Mucosa of stomach (tissue), 1 donor: ENCODE results near the gene MVB12A.

ENCODE experiments used
- H3K27me3 ChIP-seq: one replicate; pipeline ENCODE4 v1.7.0; 2013; ENCODE audit warnings: mild to moderate bottlenecking, low read length; ENCODE audit not compliant: control insufficient read depth, insufficient read depth
- H3K36me3 ChIP-seq: one replicate; pipeline ENCODE4 v1.7.0; 2013; ENCODE audit warnings: low read length; ENCODE audit not compliant: control insufficient read depth, insufficient read depth
- H3K4me1 ChIP-seq: one replicate; pipeline ENCODE4 v1.7.0; 2013; ENCODE audit warnings: mild to moderate bottlenecking, low read length; ENCODE audit not compliant: control insufficient read depth, insufficient read depth
- H3K4me3 ChIP-seq: one replicate; pipeline ENCODE4 v1.7.0; 2013; ENCODE audit warnings: low read length
- H3K9ac ChIP-seq: one replicate; pipeline ENCODE4 v1.7.0; 2013; ENCODE audit warnings: mild to moderate bottlenecking, low read length, moderate library complexity
- H3K9me3 ChIP-seq: one replicate; pipeline ENCODE4 v1.7.0; 2013; ENCODE audit warnings: mild to moderate bottlenecking, low read length, moderate library complexity; ENCODE audit not compliant: control insufficient read depth
- donor health status: Pancreatic carcinoma.

Gene MVB12A

DNA sequence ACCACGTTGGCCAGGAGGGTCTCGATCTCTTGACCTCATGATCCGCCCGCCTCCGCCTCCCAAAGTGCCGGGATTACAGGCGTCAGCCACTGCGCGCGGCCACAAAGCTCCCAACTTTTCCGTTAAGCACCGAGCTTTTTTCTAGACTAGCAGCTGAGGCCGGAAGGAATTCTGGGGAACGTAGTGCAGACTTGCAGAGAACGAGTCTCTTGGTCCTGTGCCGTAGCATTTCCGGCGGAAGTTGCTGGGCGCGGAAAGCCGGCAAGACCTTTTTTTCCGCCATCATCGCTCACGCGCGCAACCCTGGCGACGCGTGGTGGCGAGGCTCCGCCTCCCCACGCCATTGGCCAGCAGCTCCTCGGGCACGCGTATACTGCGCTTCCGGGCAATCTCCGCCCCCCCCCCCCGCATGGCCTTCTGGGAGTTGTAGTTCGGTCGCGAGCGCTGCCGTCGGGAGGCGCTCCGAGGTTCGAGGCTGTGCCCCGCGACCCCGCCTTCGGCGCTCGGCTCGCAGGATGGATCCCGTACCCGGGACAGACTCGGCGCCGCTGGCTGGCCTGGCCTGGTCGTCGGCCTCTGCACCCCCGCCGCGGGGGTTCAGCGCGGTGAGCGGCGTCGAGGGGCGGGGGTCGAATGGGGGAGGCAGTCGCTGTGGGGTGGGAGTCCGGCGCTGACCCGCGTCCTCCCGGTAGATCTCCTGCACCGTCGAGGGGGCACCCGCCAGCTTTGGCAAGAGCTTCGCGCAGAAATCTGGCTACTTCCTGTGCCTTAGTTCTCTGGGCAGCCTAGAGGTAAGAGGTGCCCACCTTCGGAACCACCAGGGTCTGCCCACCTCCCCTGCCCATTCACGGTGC, at the start of gene MVB12A:
MVB12A (plus strand) TSS at position 427 of the 854 bp plus-strand sequence; CDS start at position 516, 89 bp downstream.
- Histone ChIP-seq H3K36me3 (no peaks in the 10 kb centered on the region), H3K27me3 (no peaks in the 10 kb centered on the region), H3K4me3 (peak within 1 kb of the TSS; percentile 90), H3K4me1 (peaks cover 11% of the 10 kb centered on the region), H3K9me3 (no peaks in the 10 kb centered on the region), H3K9ac (peak within 1 kb of the TSS; percentile 84)

DNA sequence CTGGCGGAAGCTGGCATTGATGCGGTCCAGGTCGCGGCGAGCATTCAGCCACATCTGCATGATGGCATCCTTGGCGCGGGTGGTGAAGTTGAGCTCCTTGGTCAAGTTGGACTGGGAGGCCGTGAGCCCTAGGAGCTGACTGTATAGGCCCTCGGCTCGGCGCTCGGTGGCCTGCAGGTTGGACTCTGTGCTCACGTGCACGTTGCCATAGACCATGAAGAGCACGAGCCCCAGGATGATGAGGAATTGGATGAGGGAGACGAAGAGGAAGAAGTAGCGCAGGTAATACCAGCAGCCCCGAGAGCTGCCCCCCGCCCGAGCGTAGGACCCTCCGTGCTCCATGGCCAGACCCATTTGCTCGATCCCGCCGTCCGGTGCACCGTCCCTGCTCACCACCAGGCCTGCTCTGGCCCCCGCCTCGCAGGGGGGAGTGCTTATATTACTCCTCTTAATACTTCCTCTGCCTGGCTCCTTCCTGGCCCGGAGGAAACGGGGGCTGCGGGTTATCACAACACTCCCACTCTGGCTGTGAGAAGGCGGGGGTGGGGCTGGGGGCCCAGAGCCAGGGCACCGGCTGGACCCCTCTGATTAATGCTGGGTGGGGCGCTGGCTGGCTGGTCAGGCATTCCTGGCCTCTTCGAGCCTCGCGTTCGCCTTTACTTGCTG, 42.8 kb upstream of the MVB12A start, which contains the start of gene PLVAP:
PLVAP (minus strand) TSS at position 408 of the 666 bp plus-strand sequence; CDS start at position 354, 54 bp downstream.
- peaks cover 12% of the 10 kb centered on the region for H3K27me3 ChIP-seq
- no peaks in the 10 kb centered on the region for H3K36me3 ChIP-seq
- H3K4me1 ChIP-seq = no peaks in the 10 kb centered on the region
- H3K9ac ChIP-seq = no peak within 1 kb of the TSS
- no peaks in the 10 kb centered on the region for H3K9me3 ChIP-seq
- H3K4me3 ChIP-seq = no peak within 1 kb of the TSS

DNA sequence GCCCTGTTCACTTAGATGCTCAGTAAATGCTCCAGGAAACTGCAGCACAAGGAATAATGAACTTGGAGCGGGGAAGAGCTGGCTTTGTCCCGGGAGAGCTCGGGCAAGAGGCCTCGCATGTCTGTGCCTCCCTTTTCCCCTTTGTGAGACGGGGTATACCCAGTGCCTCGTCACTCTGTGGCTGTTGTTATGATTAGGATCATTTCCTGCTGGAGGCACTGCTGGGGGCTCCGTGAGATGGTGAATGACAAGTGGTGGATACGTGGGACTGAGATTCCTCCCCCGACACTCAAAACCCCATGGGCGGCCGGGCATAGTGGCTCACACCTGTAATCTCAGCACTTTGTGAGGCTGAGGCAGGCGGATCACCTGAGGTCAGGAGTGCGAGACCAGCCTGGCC, 41.6 kb upstream of the MVB12A start:
- no peak overlapping the region for H3K4me3 ChIP-seq
- peaks cover 12% of the 10 kb centered on the region for H3K27me3 ChIP-seq
- no peaks in the 10 kb centered on the region for H3K9me3 ChIP-seq
- H3K9ac ChIP-seq = no peak overlapping the region
- H3K36me3 ChIP-seq = no peaks in the 10 kb centered on the region
- H3K4me1 ChIP-seq = peaks cover 6% of the 10 kb centered on the region

DNA sequence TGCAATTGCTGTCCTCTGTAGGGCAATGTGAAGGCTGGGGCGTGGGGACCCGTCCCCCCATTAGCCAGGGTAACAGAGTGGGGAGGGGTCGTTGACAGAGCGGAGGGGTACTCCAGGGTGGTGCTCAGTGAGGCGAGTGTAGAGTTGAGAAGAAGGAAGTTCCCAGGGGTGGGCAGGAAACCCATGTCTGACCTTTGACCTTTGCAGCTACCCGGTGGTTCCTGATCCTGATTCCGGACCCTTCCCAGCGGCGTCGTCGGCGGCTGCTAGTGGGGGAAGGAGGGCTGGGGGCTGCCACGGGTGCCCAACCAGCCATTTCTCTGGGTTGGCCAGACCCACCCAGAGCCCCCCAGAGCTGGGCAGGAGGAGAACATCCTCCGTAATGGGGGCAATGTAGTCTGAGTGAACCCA, 40.6 kb upstream of the MVB12A start:
- no peaks in the 10 kb centered on the region for H3K36me3 ChIP-seq
- no peak overlapping the region for H3K4me3 ChIP-seq
- H3K4me1 ChIP-seq = peaks cover 6% of the 10 kb centered on the region
- peaks cover 12% of the 10 kb centered on the region for H3K27me3 ChIP-seq
- no peak overlapping the region for H3K9ac ChIP-seq
- no peaks in the 10 kb centered on the region for H3K9me3 ChIP-seq

DNA sequence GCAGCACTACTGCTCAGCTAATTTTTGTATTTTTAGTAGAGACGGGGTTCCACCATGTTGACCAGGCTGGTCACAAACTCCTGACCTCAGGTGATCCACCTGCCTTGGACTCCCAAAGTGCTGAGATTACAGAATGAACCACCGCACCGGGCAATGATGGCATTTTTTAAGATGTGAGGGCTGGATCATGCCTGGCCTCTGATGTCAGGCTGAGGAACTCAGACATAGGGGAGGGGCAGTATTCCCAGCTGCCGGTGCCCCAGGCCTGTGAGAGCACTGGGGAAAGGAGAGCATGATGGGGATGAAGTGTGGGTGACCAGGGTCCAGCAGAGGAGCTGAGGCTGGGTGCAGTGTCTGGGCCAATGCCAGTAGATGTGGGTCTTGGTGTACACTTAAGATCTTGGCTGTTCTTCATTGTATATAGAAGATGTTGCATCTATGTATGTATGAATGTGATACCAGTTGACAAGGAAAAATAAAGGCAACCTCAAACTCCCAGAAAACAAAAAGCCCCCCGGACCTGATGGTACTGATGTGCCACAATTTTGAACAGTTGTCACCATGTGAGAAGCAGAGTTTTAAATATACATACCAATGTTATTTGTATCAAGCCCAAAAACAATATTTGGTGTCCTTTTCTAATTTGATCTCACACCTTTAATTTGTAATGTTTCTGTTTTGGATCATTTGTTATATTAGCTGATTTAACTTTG, 39.3 kb upstream of the MVB12A start:
- H3K4me3 ChIP-seq = no peak overlapping the region
- H3K27me3 ChIP-seq = peaks cover 12% of the 10 kb centered on the region
- no peaks in the 10 kb centered on the region for H3K36me3 ChIP-seq
- peaks cover 6% of the 10 kb centered on the region for H3K4me1 ChIP-seq
- no peaks in the 10 kb centered on the region for H3K9me3 ChIP-seq
- no peak overlapping the region for H3K9ac ChIP-seq

DNA sequence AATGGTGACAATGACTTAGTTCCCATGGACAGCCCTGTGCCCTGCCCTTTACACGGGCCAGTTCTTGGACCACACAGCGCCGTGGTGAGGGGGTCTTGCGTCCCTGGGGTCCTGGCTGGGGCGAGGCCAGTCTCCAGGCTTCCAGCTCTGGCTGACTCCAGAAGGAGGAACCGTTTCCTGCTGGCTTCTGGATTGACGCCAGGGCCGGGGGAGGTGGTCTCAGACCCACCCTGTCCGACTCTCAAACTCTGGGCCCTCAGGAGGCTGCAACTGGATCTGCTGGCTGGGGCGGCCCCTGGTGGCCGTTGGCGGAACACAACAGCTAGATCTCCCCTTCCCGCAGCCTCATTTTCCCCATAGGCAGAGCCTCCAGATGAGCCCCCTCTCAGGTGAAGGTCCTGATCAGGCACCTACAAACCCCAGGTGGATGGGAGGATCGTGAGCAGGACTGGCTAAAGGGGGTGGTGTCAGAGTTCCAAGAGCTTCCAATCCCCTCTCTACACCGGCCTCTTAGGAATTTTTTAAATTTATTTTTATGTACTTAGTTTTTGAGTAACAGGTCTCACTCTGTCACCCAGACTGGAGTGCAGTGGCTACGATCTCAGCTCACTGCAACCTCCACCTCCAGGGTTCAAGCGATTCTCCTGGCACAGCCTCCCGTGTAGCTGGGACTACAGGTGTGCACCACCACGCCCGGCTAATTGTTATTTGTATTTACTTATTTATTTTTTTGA, 33.8 kb upstream of the MVB12A start:
- H3K9ac ChIP-seq = no peak overlapping the region
- H3K9me3 ChIP-seq = no peaks in the 10 kb centered on the region
- peaks cover 6% of the 10 kb centered on the region for H3K4me1 ChIP-seq
- no peaks in the 10 kb centered on the region for H3K36me3 ChIP-seq
- peaks cover 9% of the 10 kb centered on the region for H3K27me3 ChIP-seq
- H3K4me3 ChIP-seq = no peak overlapping the region

DNA sequence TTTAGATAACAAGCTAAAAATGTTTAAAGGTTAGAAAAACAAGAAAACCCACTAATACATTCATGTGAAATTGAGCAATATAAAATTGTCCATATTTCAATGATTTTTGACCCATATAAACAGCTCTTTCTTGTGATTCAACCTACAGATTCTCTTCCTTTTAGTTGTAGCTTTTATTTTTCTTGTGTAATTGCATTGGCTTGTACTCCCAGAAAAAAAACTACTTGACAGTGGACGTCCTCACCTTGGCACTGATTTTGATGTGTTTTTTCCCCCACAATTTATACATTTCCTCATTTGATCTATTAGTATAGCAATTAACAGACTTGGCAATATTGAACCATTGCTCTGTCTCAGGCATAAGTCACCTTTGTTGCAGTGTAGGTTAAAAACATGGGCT, 30.6 kb upstream of the MVB12A start:
- H3K4me3 ChIP-seq = no peak overlapping the region
- H3K27me3 ChIP-seq = peaks cover 25% of the 10 kb centered on the region
- no peaks in the 10 kb centered on the region for H3K36me3 ChIP-seq
- no peak overlapping the region for H3K9ac ChIP-seq
- H3K9me3 ChIP-seq = no peaks in the 10 kb centered on the region
- H3K4me1 ChIP-seq = peaks cover 7% of the 10 kb centered on the region

DNA sequence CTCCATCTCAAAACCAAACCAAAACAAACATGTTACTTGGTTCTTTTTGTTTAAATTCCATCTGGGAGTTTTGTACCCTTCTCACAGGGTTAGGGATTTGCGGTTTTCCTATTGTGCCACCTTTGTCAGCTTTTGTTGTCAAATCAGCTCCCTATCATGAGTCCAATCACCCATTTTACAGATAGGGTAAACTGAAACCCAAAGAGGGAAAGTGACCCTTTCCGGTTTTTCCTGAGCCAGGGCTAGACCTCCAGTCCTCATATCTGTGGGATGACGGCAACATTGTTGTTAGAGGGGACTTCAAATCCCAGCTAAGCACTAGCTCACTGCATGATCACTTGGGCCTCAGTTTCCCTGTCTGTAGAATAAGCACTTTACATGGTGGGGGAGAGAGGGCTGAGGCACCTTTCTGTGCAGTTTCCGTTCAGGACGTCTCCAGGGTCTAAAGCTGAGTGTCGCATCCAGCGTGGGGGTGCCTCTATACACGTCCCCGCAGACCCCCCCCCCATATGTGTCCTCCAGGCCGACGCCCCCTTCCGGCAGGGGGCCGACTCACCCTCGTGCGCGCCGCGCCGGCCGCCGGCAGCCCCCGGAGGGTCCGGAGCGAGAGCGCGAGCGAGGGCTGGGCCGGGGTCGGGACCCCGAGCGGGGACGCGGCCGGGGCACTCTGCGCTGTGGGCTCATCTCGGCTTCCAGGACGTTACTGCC, 29.7 kb upstream of the MVB12A start:
- H3K9ac ChIP-seq = no peak overlapping the region
- H3K27me3 ChIP-seq = peaks cover 32% of the 10 kb centered on the region
- H3K4me1 ChIP-seq = peaks cover 11% of the 10 kb centered on the region
- H3K9me3 ChIP-seq = no peaks in the 10 kb centered on the region
- no peaks in the 10 kb centered on the region for H3K36me3 ChIP-seq
- no peak overlapping the region for H3K4me3 ChIP-seq

DNA sequence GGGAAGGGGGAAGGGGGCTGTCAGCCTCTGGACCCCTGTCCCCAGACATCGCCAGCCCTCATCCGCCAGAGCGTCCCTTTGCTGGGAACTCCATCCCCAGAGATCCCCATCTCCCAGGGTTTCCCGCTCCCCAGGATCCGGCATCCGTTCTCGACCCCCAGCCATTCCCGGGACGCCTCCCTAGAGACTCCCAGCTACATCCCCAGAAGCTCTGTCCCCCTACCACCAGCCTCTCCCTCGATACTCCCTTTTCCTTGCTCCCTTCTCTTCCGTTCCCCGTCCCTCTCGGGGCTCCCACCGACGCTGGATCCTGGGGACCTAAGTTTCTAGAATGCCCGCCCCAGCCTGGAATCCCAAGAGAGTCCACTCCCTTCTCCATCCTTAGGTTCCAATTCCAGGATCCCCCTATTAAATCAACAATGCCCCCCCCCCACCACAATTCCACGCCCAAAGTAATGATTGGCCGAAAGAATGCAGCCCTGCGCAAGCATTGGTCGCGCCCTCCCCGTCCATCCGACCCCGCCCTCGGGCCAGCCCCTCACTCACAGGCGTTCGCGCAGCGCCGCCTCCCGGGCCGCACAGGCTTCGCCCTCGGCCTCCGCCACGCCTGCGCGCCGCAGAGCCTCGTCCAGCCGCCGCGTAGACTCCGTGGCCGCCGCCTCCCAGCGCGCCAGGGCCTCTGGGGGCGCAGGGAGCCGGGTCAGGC, 29.0 kb upstream of the MVB12A start:
- peaks cover 32% of the 10 kb centered on the region for H3K27me3 ChIP-seq
- H3K9me3 ChIP-seq = no peaks in the 10 kb centered on the region
- peaks cover 11% of the 10 kb centered on the region for H3K4me1 ChIP-seq
- no peaks in the 10 kb centered on the region for H3K36me3 ChIP-seq
- no peak overlapping the region for H3K9ac ChIP-seq
- peak overlapping the region; percentile 40 for H3K4me3 ChIP-seq

DNA sequence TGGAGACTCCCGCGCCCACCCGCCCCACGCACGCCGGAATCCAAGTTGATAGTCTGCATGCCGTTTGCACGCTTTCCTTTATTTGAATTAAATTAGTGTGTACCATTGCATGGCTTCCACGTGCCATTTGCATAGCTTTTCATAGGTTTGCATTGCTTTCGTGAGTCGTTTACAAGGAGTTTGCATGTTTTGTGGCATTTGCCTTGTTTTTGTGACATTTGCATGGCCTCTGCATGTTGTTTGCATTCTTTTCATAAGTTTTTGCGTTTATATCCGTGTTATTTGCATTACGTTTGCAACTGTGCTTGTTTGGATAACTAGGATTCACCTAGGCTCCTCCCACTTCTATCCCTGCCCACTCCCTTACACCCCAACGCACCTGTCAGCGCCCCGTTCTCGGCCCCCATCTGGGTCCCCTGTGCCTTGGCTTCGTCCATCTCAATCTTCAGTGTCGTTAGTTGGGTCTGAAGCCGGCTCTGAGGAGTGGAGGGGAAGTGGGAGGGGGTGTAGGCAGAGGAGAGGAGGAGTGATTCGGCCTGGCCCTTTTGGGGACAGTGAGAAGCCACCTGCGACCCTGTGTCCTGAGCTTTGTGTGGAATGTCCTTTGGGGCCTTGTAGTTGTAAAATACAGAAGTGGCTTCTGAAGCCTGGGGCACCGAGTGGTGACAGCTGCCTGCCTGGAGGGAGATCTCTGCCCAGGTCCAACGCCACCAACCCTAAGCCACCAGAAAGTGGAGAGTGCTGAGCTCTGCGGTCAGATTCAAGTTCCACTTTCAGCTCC, 28.3 kb upstream of the MVB12A start:
- peak overlapping the region; percentile 40 for H3K4me3 ChIP-seq
- H3K9ac ChIP-seq = peak overlapping the region; percentile 24
- H3K4me1 ChIP-seq = peaks cover 11% of the 10 kb centered on the region
- H3K9me3 ChIP-seq = no peaks in the 10 kb centered on the region
- H3K27me3 ChIP-seq = peaks cover 32% of the 10 kb centered on the region
- no peaks in the 10 kb centered on the region for H3K36me3 ChIP-seq
